LNCAP (cell line): Measurements from ENCODE around the gene PBX1.

Source experiments
- CTCF ChIP-seq: fragments of 450-650 bp; IDR thresholded peaks from 2 replicates; pipeline ENCODE4 v1.5.1; 2017; ENCODE audit warnings: mild to moderate bottlenecking

PBX1 gene

GRCh38 chr1:164662462-164662861 lies 103.5 kb downstream of the PBX1 start:
- no peak for TF ChIP-seq CTCF

- TF ChIP-seq CTCF, result no peak
Measured at GRCh38 chr1:164662955-164663354, 104.0 kb downstream of the PBX1 start.

- TF ChIP-seq CTCF, result no peak
Measured at GRCh38 chr1:164664127-164664526, 105.1 kb downstream of the PBX1 start.

GRCh38 chr1:164667001-164667400 lies 108.0 kb downstream of the PBX1 start:
- TF ChIP-seq CTCF, result no peak

GRCh38 chr1:164667600-164667999 lies 108.6 kb downstream of the PBX1 start:
- no peak for TF ChIP-seq CTCF

GRCh38 chr1:164668491-164669400 lies 109.8 kb downstream of the PBX1 start:
- TF ChIP-seq CTCF, result no peak

GRCh38 chr1:164670026-164670425 lies 111.0 kb downstream of the PBX1 start:
- no peak for TF ChIP-seq CTCF
